Measurements from ENCODE around the gene IQGAP2.

IQGAP2 gene

DNA sequence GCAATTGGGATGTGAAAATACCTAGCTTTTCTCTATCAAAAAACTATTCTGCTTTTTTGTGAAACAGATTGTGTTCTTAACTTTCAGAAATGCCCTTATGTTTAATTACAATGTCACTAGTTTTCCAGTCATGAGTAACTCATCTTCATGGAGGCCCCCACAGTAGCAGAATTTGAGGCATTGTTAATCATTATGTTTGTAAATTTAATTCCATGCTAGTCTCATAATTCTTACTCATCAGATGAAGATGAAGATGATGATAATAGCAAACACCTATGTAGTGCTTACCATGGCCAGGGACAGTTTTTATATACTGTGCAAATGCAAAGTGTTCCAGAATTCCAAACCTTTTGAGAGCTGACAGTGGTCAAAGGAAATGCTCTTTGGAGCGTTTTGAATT lies 285.1 kb downstream of the IQGAP2 start:
- Histone ChIP-seq H3K27me3 (ENCODE audit: control insufficient read depth, insufficient read depth, low read length) (no peaks in the 10 kb centered on the region), H3K36me3 (ENCODE audit: control insufficient read depth, insufficient read depth, low read length) (no peaks in the 10 kb centered on the region), H3K4me3 (ENCODE audit: low read length) (no peak overlapping the region), H3K9ac (ENCODE audit: low read length) (no peak overlapping the region), H3K4me1 (ENCODE audit: control insufficient read depth, insufficient read depth, low read length) (no peaks in the 10 kb centered on the region), H3K27ac (ENCODE audit: low read depth, low read length) (no peak overlapping the region)

- Histone ChIP-seq H3K36me3 (ENCODE audit: control insufficient read depth, insufficient read depth, low read length) (no peaks in the 10 kb centered on the region), H3K4me1 (ENCODE audit: control insufficient read depth, insufficient read depth, low read length) (no peaks in the 10 kb centered on the region), H3K4me3 (ENCODE audit: low read length) (no peak overlapping the region), H3K9ac (ENCODE audit: low read length) (no peak overlapping the region), H3K27me3 (ENCODE audit: control insufficient read depth, insufficient read depth, low read length) (no peaks in the 10 kb centered on the region), H3K27ac (ENCODE audit: low read depth, low read length) (no peak overlapping the region)
Measured at GRCh38 chr5:76688836-76689235, 285.8 kb downstream of the IQGAP2 start.

GRCh38 chr5:76689321-76690036 lies 286.4 kb downstream of the IQGAP2 start:
- Histone ChIP-seq H3K36me3 (ENCODE audit: control insufficient read depth, insufficient read depth, low read length) (no peaks in the 10 kb centered on the region), H3K4me3 (ENCODE audit: low read length) (no peak overlapping the region), H3K27ac (ENCODE audit: low read depth, low read length) (no peak overlapping the region), H3K27me3 (ENCODE audit: control insufficient read depth, insufficient read depth, low read length) (no peaks in the 10 kb centered on the region), H3K9ac (ENCODE audit: low read length) (no peak overlapping the region), H3K4me1 (ENCODE audit: control insufficient read depth, insufficient read depth, low read length) (no peaks in the 10 kb centered on the region)

DNA sequence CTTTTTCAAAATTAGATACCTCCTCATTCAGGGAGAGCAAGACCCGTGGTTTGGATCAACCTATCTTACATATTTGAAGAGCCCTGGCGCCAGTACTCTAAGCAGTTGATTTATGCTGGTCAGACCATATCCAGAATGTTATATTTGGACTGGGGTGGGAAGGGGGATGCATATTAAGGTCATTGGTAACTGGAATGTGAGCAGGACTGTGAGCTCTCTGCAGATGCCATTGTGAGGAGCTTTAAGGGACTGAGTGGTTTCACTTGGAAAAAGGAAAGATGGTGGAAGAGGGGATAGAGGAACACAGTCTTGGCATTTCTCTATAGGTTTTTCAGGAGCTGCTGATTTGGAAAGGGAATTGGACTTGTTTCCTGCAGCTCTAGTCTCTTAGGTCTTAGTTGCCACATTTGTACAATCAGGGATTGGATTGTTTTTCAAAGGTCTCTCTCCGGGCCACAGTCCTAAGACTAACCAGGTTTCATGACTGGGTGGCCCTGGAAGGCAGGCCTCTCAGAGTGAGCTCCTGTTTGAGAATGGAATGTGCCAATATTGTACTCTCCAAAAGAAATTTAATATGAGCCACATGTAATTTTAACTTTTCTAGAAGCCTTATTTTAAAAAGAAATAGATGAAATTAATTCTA lies 287.1 kb downstream of the IQGAP2 start:
- Histone ChIP-seq H3K27me3 (ENCODE audit: control insufficient read depth, insufficient read depth, low read length) (no peaks in the 10 kb centered on the region), H3K4me1 (ENCODE audit: control insufficient read depth, insufficient read depth, low read length) (no peaks in the 10 kb centered on the region), H3K4me3 (ENCODE audit: low read length) (no peak overlapping the region), H3K36me3 (ENCODE audit: control insufficient read depth, insufficient read depth, low read length) (no peaks in the 10 kb centered on the region), H3K9ac (ENCODE audit: low read length) (no peak overlapping the region), H3K27ac (ENCODE audit: low read depth, low read length) (no peak overlapping the region)

DNA sequence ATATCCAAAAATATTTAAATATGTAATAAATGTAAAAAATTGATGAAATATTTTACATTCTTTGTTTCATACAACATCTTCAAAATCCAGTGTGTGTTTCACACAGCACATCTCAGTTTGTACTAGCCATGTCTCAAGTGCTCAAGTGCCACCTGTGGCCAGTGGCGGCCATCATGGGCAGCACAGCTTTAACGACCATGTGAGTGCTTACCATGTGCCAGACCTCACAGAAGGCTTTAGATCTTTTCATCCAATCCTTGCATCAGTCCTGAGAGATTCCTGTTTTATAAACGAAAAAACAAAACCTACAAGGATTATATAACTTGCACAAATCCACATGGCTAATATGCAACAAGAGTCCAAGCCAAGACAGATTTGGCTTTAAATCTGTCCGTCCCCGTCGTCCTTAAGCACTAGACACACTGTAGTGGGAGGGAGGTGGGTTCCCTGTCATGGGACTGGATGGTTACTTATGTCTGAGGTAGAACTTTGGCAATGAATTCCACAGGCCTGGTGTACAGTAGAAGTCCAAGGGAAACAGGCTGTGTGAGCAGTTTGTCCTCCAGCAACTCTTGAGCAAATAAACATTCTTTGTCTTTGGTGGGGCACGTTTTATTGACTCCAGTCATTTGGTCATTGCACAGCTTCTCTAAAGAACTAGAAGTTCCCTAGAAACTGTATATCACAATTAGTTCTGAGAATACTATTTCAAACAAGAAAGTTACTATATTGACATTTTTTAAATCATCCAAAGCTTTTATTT lies 287.8 kb downstream of the IQGAP2 start:
- peaks cover 2% of the 10 kb centered on the region for H3K36me3 ChIP-seq (ENCODE audit: control insufficient read depth, insufficient read depth, low read length)
- H3K27ac ChIP-seq (ENCODE audit: low read depth, low read length) = no peak overlapping the region
- H3K27me3 ChIP-seq (ENCODE audit: control insufficient read depth, insufficient read depth, low read length) = no peaks in the 10 kb centered on the region
- H3K9ac ChIP-seq (ENCODE audit: low read length) = no peak overlapping the region
- H3K4me1 ChIP-seq (ENCODE audit: control insufficient read depth, insufficient read depth, low read length) = no peaks in the 10 kb centered on the region
- no peak overlapping the region for H3K4me3 ChIP-seq (ENCODE audit: low read length)

GRCh38 chr5:76691467-76692273 lies 288.6 kb downstream of the IQGAP2 start:
- Histone ChIP-seq H3K27ac (ENCODE audit: low read depth, low read length) (no peak overlapping the region), H3K27me3 (ENCODE audit: control insufficient read depth, insufficient read depth, low read length) (no peaks in the 10 kb centered on the region), H3K9ac (ENCODE audit: low read length) (no peak overlapping the region), H3K4me3 (ENCODE audit: low read length) (no peak overlapping the region), H3K36me3 (ENCODE audit: control insufficient read depth, insufficient read depth, low read length) (peaks cover 2% of the 10 kb centered on the region), H3K4me1 (ENCODE audit: control insufficient read depth, insufficient read depth, low read length) (no peaks in the 10 kb centered on the region)

- H3K4me1 ChIP-seq (ENCODE audit: control insufficient read depth, insufficient read depth, low read length) = no peaks in the 10 kb centered on the region
- peaks cover 2% of the 10 kb centered on the region for H3K36me3 ChIP-seq (ENCODE audit: control insufficient read depth, insufficient read depth, low read length)
- H3K4me3 ChIP-seq (ENCODE audit: low read length) = no peak overlapping the region
- H3K9ac ChIP-seq (ENCODE audit: low read length) = no peak overlapping the region
- no peak overlapping the region for H3K27ac ChIP-seq (ENCODE audit: low read depth, low read length)
- no peaks in the 10 kb centered on the region for H3K27me3 ChIP-seq (ENCODE audit: control insufficient read depth, insufficient read depth, low read length)
Measured at GRCh38 chr5:76692274-76692540, 289.1 kb downstream of the IQGAP2 start.

GRCh38 chr5:76692651-76693050 lies 289.6 kb downstream of the IQGAP2 start:
- Histone ChIP-seq H3K4me1 (ENCODE audit: control insufficient read depth, insufficient read depth, low read length) (no peaks in the 10 kb centered on the region), H3K27me3 (ENCODE audit: control insufficient read depth, insufficient read depth, low read length) (no peaks in the 10 kb centered on the region), H3K9ac (ENCODE audit: low read length) (no peak overlapping the region), H3K4me3 (ENCODE audit: low read length) (no peak overlapping the region), H3K36me3 (ENCODE audit: control insufficient read depth, insufficient read depth, low read length) (peaks cover 2% of the 10 kb centered on the region), H3K27ac (ENCODE audit: low read depth, low read length) (no peak overlapping the region)

DNA sequence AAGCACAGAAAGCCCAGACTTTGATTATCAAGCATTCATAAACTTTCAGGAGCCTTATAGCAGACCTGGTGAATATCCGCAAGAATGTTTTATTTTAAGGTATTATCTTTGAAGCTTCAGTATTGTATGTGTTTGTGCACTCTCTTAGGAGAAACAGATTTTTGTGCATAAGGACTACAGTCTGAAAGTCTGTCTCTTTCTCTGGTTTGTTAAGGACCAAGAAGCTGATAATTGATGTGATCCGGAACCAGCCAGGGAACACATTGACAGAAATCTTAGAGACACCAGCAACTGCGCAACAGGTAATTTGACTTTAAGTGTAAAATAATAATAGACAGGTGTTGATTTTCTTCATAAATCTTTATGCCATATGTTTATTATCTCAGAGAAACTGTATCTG lies 290.1 kb downstream of the IQGAP2 start:
- no peaks in the 10 kb centered on the region for H3K4me1 ChIP-seq (ENCODE audit: control insufficient read depth, insufficient read depth, low read length)
- H3K27ac ChIP-seq (ENCODE audit: low read depth, low read length) = no peak overlapping the region

GRCh38 chr5:76694317-76694716 lies 291.2 kb downstream of the IQGAP2 start:
- Histone ChIP-seq H3K9ac (ENCODE audit: low read length) (no peak overlapping the region), H3K4me1 (ENCODE audit: control insufficient read depth, insufficient read depth, low read length) (no peaks in the 10 kb centered on the region), H3K27me3 (ENCODE audit: control insufficient read depth, insufficient read depth, low read length) (no peaks in the 10 kb centered on the region), H3K36me3 (ENCODE audit: control insufficient read depth, insufficient read depth, low read length) (peaks cover 2% of the 10 kb centered on the region), H3K4me3 (ENCODE audit: low read length) (no peak overlapping the region), H3K27ac (ENCODE audit: low read depth, low read length) (no peak overlapping the region)

More for the DNA sequence above, 290.1 kb downstream of the IQGAP2 start:
- Histone ChIP-seq H3K36me3 (ENCODE audit: control insufficient read depth, insufficient read depth, low read length) (peaks cover 2% of the 10 kb centered on the region), H3K27me3 (ENCODE audit: control insufficient read depth, insufficient read depth, low read length) (no peaks in the 10 kb centered on the region), H3K9ac (ENCODE audit: low read length) (no peak overlapping the region), H3K4me3 (ENCODE audit: low read length) (no peak overlapping the region)

- Histone ChIP-seq H3K27ac (ENCODE audit: low read depth, low read length) (no peak overlapping the region), H3K4me3 (ENCODE audit: low read length) (no peak overlapping the region), H3K4me1 (ENCODE audit: control insufficient read depth, insufficient read depth, low read length) (no peaks in the 10 kb centered on the region), H3K36me3 (ENCODE audit: control insufficient read depth, insufficient read depth, low read length) (peaks cover 2% of the 10 kb centered on the region), H3K9ac (ENCODE audit: low read length) (no peak overlapping the region), H3K27me3 (ENCODE audit: control insufficient read depth, insufficient read depth, low read length) (no peaks in the 10 kb centered on the region)
Measured at GRCh38 chr5:76695346-76695745, 292.3 kb downstream of the IQGAP2 start.

- Histone ChIP-seq H3K9ac (ENCODE audit: low read length) (no peak overlapping the region), H3K27me3 (ENCODE audit: control insufficient read depth, insufficient read depth, low read length) (no peaks in the 10 kb centered on the region), H3K36me3 (ENCODE audit: control insufficient read depth, insufficient read depth, low read length) (peaks cover 2% of the 10 kb centered on the region), H3K4me3 (ENCODE audit: low read length) (no peak overlapping the region), H3K4me1 (ENCODE audit: control insufficient read depth, insufficient read depth, low read length) (no peaks in the 10 kb centered on the region), H3K27ac (ENCODE audit: low read depth, low read length) (no peak overlapping the region)
Measured at GRCh38 chr5:76696251-76696650, 293.2 kb downstream of the IQGAP2 start.
